Right atrium auricular region (tissue), 2 donors: ENCODE results near the gene NCOA5. TPM values are rescaled to one million over a fixed set of nuclear protein-coding genes. Genes with fewer than 3 reads are reported as not detected.

Experiments
- DNase-seq: peaks from one replicate; pipeline ENCODE4 v3.0.0-alpha.2; 2019; ENCODE audit warnings: low spot score
- H3K27ac ChIP-seq, 2 donors: fragments of 200-600 bp; sonication (generic); 1 replicate in 1 of 2; 2 replicates in 1 of 2; pipeline ENCODE4 v1.5.1; 2016 to 2019
- H3K27me3 ChIP-seq, 2 donors: fragments of 200-600 bp; sonication (generic); one replicate each; pipeline versions ENCODE4 v1.5.1 to v1.6.0; 2017 to 2019
- H3K36me3 ChIP-seq: fragments of 200-600 bp; sonication (generic); one replicate; pipeline ENCODE4 v1.5.1; 2016
- H3K4me1 ChIP-seq, 2 donors: fragments of 200-600 bp; sonication (generic); one replicate each; pipeline versions ENCODE4 v1.5.1 to v1.6.0; 2017 to 2019
- H3K4me3 ChIP-seq, 2 donors: fragments of 200-600 bp; sonication (generic); 1 replicate in 1 of 2; 2 replicates in 1 of 2; pipeline ENCODE4 v1.5.1; 2017 to 2019; ENCODE audit warnings: mild to moderate bottlenecking in 1 of 2, moderate library complexity in 1 of 2
- H3K9me3 ChIP-seq, 2 donors: fragments of 200-600 bp; sonication (generic); one replicate each; pipeline ENCODE4 v1.5.1; 2019
- CTCF ChIP-seq, 2 donors: fragments of 200-600 bp; sonication (generic); IDR thresholded peaks; one replicate each; pipeline ENCODE4 v1.5.1; 2019; ENCODE audit warnings: antibody characterized with exemption in 2 of 2
- total RNA-seq, 2 donors: library from RNA; depleted of rRNA; stranded (reverse); fragments of >200 nt; gene quantifications; one replicate each; pipeline ENCODE4 v1.1.0, GENCODE V29; 2016

Gene NCOA5
- total RNA-seq, 2 donors from 2014 or later, result 17.8 to 23.3 TPM

DNA sequence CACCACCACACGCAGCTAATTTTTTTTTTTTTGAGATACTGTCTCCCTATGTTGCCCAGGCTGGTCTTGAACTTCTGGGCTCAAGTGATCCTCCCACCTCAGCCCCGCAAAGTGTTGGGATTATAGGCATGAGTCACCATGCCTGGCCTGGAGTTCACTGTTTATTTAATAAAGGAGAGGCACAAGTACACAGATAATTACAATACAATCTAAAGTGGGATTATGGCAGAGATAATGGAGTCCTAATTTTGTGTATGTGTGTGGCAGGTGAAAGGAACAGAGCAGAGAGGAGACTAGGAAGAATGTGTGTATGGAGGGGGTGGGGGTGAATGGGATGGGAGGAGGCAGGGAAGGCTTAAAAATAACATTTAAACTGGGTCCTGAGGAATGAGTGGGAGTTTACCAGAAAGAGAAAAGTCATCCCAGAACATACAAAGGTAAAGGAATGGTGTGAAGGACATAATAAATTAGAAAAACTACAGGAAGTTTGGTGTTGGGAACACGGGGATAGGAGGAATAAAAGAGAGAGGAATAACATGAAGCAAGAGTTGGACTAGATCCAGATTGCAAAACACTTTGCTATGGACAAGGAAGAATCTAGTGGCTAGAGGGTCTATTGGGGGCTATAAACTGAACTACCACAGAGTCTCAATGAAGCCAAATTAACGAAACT lies 4.4 kb downstream of the NCOA5 start:
- H3K4me1 ChIP-seq, result peaks cover 0 to 67% of the 10 kb centered on the region in 2 donors
- H3K27ac ChIP-seq, result no peak overlapping the region
- no peak overlapping the region for H3K4me3 ChIP-seq

DNA sequence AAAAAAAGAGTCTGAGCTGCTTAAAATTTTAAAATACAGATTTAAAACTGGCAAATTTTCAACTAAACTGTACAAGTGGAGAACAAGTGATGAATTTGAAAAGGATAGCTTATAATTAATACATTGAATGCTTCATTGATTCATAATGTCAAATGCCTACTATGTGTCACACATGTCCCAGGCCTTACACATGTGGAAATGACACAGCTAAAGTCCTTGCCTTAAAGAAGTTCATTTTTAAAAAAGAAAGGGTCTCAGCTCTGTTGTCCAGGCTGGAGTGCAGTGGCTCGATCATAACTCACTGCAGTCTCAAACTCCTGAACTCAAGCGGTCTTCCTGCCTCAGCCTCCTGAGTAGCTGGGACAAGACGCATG lies 5.0 kb downstream of the NCOA5 start:
- Histone ChIP-seq H3K4me1 (peaks cover 0 to 68% of the 10 kb centered on the region in 2 donors), H3K9me3 (no peaks in the 10 kb centered on the region), H3K27ac (no peak overlapping the region), H3K27me3 (no peaks in the 10 kb centered on the region), H3K36me3 (peaks cover under 1% of the 10 kb centered on the region), H3K4me3 (no peak overlapping the region)
- no peak for TF ChIP-seq CTCF (IDR thresholded peaks at IDR 0.05)
- no peak for DNase-seq

More for the DNA sequence above, 4.4 kb downstream of the NCOA5 start:
- no peaks in the 10 kb centered on the region for H3K9me3 ChIP-seq
- no peak for TF ChIP-seq CTCF (IDR thresholded peaks at IDR 0.05)
- no peaks in the 10 kb centered on the region for H3K36me3 ChIP-seq
- no peaks in the 10 kb centered on the region for H3K27me3 ChIP-seq
- no peak for DNase-seq

GRCh38 chr20:46083531-46084061 lies 6.2 kb downstream of the NCOA5 start:
- H3K27ac ChIP-seq, result no peak overlapping the region
- DNase-seq, result no peak
- no peaks in the 10 kb centered on the region for H3K27me3 ChIP-seq
- H3K9me3 ChIP-seq, result no peaks in the 10 kb centered on the region
- H3K36me3 ChIP-seq, result peaks cover 12% of the 10 kb centered on the region
- no peak overlapping the region for H3K4me3 ChIP-seq
- TF ChIP-seq CTCF (IDR thresholded peaks at IDR 0.05), result no peak
- H3K4me1 ChIP-seq, result peaks cover 0 to 65% of the 10 kb centered on the region in 2 donors

- Histone ChIP-seq H3K27me3 (no peaks in the 10 kb centered on the region), H3K9me3 (no peaks in the 10 kb centered on the region), H3K36me3 (peaks cover 17% of the 10 kb centered on the region), H3K27ac (no peak overlapping the region), H3K4me1 (peaks cover 0 to 60% of the 10 kb centered on the region in 2 donors), H3K4me3 (no peak overlapping the region)
- TF ChIP-seq CTCF (IDR thresholded peaks at IDR 0.05), result no peak
- DNase-seq, result no peak
Measured at GRCh38 chr20:46083101-46083500, 6.7 kb downstream of the NCOA5 start.

- Histone ChIP-seq H3K27me3 (no peaks in the 10 kb centered on the region), H3K27ac (no peak overlapping the region), H3K36me3 (peaks cover 30% of the 10 kb centered on the region), H3K9me3 (no peaks in the 10 kb centered on the region), H3K4me3 (no peak overlapping the region), H3K4me1 (peaks cover 0 to 43% of the 10 kb centered on the region in 2 donors)
- TF ChIP-seq CTCF (IDR thresholded peaks at IDR 0.05), result no peak
- no peak for DNase-seq
Measured at GRCh38 chr20:46081074-46081473, 8.7 kb downstream of the NCOA5 start.

- H3K4me3 ChIP-seq, result no peak overlapping the region
- DNase-seq, result no peak
- H3K27ac ChIP-seq, result no peak overlapping the region
- H3K36me3 ChIP-seq, result peaks cover 46% of the 10 kb centered on the region
- H3K27me3 ChIP-seq, result no peaks in the 10 kb centered on the region
- TF ChIP-seq CTCF (IDR thresholded peaks at IDR 0.05), result no peak
- H3K9me3 ChIP-seq, result no peaks in the 10 kb centered on the region
- peaks cover 0 to 22% of the 10 kb centered on the region in 2 donors for H3K4me1 ChIP-seq
Measured at GRCh38 chr20:46078954-46079353, 10.8 kb downstream of the NCOA5 start.
